ENCODE measurements around the gene RBM17.

RBM17 gene

GRCh38 chr10:6119423-6119822 lies 30.6 kb downstream of the RBM17 start:
- DNase-seq (ENCODE audit: low spot score): no peak
- 0 out of 3 replicates have a peak, but pooled peaks have one; percentile 11 for ATAC-seq (ENCODE audit: low read depth)
- Histone ChIP-seq H3K27ac (ENCODE audit: poor library complexity, severe bottlenecking) (no peak overlapping the region), H3K27me3 (ENCODE audit: insufficient read depth, poor library complexity, severe bottlenecking) (no peaks in the 10 kb centered on the region), H3K36me3 (ENCODE audit: low read depth) (peaks cover 19% of the 10 kb centered on the region), H3K4me1 (ENCODE audit: insufficient read depth, poor library complexity, severe bottlenecking) (peaks cover 16% of the 10 kb centered on the region), H3K9me3 (ENCODE audit: severe bottlenecking) (no peaks in the 10 kb centered on the region), H3K4me3 (ENCODE audit: severe bottlenecking) (no peak overlapping the region)
- TF ChIP-seq CTCF (IDR thresholded peaks at IDR 0.05; ENCODE audit: poor library complexity, severe bottlenecking): no peak

DNA sequence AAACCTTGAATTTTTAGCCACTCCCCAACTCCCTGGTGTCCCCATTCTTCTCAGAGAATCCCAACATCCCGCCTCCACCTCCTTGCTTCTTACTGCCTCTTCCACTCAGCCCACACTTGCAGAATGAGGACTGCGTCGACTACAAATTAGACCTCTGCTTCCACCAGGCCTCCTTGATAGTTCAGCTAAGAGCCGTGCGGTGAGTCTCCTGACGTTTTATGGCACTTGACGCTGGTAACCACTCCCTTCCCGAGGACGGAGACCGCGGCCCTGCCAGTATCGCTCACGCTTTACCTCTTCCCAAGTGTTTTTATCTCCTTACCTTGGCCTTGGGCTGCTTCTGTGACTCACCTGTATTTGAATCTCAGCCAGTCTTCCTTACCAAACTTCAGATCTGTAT lies 31.1 kb downstream of the RBM17 start:
- no peak for DNase-seq (ENCODE audit: low spot score)
- Histone ChIP-seq H3K4me3 (ENCODE audit: severe bottlenecking) (no peak overlapping the region), H3K36me3 (ENCODE audit: low read depth) (peaks cover 14% of the 10 kb centered on the region), H3K9me3 (ENCODE audit: severe bottlenecking) (no peaks in the 10 kb centered on the region), H3K27me3 (ENCODE audit: insufficient read depth, poor library complexity, severe bottlenecking) (no peaks in the 10 kb centered on the region), H3K27ac (ENCODE audit: poor library complexity, severe bottlenecking) (no peak overlapping the region), H3K4me1 (ENCODE audit: insufficient read depth, poor library complexity, severe bottlenecking) (peaks cover 14% of the 10 kb centered on the region)
- ATAC-seq (ENCODE audit: low read depth): peak; percentile 87
- TF ChIP-seq CTCF (IDR thresholded peaks at IDR 0.05; ENCODE audit: poor library complexity, severe bottlenecking): no peak

DNA sequence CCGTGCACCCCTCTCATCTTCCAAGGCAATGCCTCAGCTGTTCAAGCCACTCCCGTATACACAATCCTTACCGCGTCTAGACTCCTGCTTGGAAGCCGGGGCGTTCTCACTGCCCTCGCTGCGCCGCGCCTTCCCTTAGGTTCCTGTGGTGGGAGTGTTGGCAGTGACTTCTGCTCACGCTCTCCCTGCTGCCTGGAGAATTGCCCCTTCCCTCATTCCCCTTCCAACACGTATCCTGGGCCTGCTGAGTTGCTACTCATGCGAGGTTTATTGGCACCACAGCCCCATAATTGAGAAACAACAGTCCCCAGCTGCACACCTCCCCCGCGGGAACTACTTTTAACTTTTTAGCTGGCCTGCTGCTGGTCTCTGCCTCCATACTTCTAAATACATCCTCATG lies 31.9 kb downstream of the RBM17 start:
- no peak for TF ChIP-seq CTCF (IDR thresholded peaks at IDR 0.05; ENCODE audit: poor library complexity, severe bottlenecking)
- ATAC-seq (ENCODE audit: low read depth): no peak
- H3K9me3 ChIP-seq (ENCODE audit: severe bottlenecking): no peaks in the 10 kb centered on the region
- no peak for DNase-seq (ENCODE audit: low spot score)
- H3K4me1 ChIP-seq (ENCODE audit: insufficient read depth, poor library complexity, severe bottlenecking): peaks cover 11% of the 10 kb centered on the region
- H3K4me3 ChIP-seq (ENCODE audit: severe bottlenecking): no peak overlapping the region
- no peaks in the 10 kb centered on the region for H3K27me3 ChIP-seq (ENCODE audit: insufficient read depth, poor library complexity, severe bottlenecking)
- H3K27ac ChIP-seq (ENCODE audit: poor library complexity, severe bottlenecking): no peak overlapping the region
- H3K36me3 ChIP-seq (ENCODE audit: low read depth): peaks cover 7% of the 10 kb centered on the region

- Histone ChIP-seq H3K27me3 (ENCODE audit: insufficient read depth, poor library complexity, severe bottlenecking) (no peaks in the 10 kb centered on the region), H3K27ac (ENCODE audit: poor library complexity, severe bottlenecking) (no peak overlapping the region), H3K4me3 (ENCODE audit: severe bottlenecking) (no peak overlapping the region), H3K4me1 (ENCODE audit: insufficient read depth, poor library complexity, severe bottlenecking) (peaks cover 11% of the 10 kb centered on the region), H3K9me3 (ENCODE audit: severe bottlenecking) (no peaks in the 10 kb centered on the region), H3K36me3 (ENCODE audit: low read depth) (peaks cover 2% of the 10 kb centered on the region)
- no peak for ATAC-seq (ENCODE audit: low read depth)
- DNase-seq (ENCODE audit: low spot score): no peak
- TF ChIP-seq CTCF (IDR thresholded peaks at IDR 0.05; ENCODE audit: poor library complexity, severe bottlenecking): no peak
Observed at GRCh38 chr10:6121146-6121545, 32.3 kb downstream of the RBM17 start.

- DNase-seq (ENCODE audit: low spot score) (no peak), ATAC-seq (ENCODE audit: low read depth) (no peak)
- Histone ChIP-seq H3K27me3 (ENCODE audit: insufficient read depth, poor library complexity, severe bottlenecking) (no peaks in the 10 kb centered on the region), H3K4me1 (ENCODE audit: insufficient read depth, poor library complexity, severe bottlenecking) (peaks cover 11% of the 10 kb centered on the region), H3K27ac (ENCODE audit: poor library complexity, severe bottlenecking) (no peak overlapping the region), H3K4me3 (ENCODE audit: severe bottlenecking) (no peak overlapping the region), H3K9me3 (ENCODE audit: severe bottlenecking) (no peaks in the 10 kb centered on the region), H3K36me3 (ENCODE audit: low read depth) (no peaks in the 10 kb centered on the region)
- no peak for TF ChIP-seq CTCF (IDR thresholded peaks at IDR 0.05; ENCODE audit: poor library complexity, severe bottlenecking)
Observed at GRCh38 chr10:6123532-6123931, 34.7 kb downstream of the RBM17 start.

Data from RWPE2 (cell line).